Tibial nerve (tissue), 3 donors: Measurements from ENCODE around the gene KCNK7.

ENCODE experiments used
- CTCF ChIP-seq, 5 experiments: fragments of 200-600 bp in 3 of 5; fragments of 450-650 bp in 2 of 5; sonication (generic) in 3 of 5; IDR thresholded peaks; one replicate each; pipeline ENCODE4 v1.5.1; 2016 to 2019; ENCODE audit warnings: antibody characterized with exemption in 5 of 5, mild to moderate bottlenecking in 3 of 5, moderate library complexity in 2 of 5
- POLR2A ChIP-seq, 2 donors: fragments of 450-650 bp; IDR thresholded peaks; one replicate each; pipeline ENCODE4 v1.6.1; 2017; ENCODE audit warnings: antibody characterized with exemption in 2 of 2, mild to moderate bottlenecking in 2 of 2, moderate library complexity in 2 of 2

- TF ChIP-seq POLR2A (IDR thresholded peaks at IDR 0.05) (no peak), CTCF (IDR thresholded peaks at IDR 0.05) (no peak)
These were observed 20.5 kb upstream of the KCNK7 start for GRCh38 chr11:65615950-65616574.
